Panc1 (cell line): Measurements from ENCODE around the gene AMBP. TPM values are rescaled to one million over a fixed set of nuclear protein-coding genes. Genes with fewer than 3 reads are reported as not detected.

Experiments used
- ATAC-seq: fragments of 200-7000 bp; cut with Tn5 transposase; 2 replicates; pipeline ENCODE4 v1.9.1; 2020; ENCODE audit warnings: mild to moderate bottlenecking, moderate library complexity
- BruUV-seq: library from RNA; stranded (reverse); fragments of 400-500 nt; replicated peaks from 2 replicates; lab custom pipeline; 2021; lab: Mats Ljungman, UMichigan
- CTCF ChIA-PET: fragments of 300-600 bp; sonication (Branson Sonifier 250); formaldehyde crosslinking; loops from one replicate; lab custom pipeline; 2022; ENCODE audit warnings: antibody characterized with exemption; lab: Charles Lee
- POLR2A ChIA-PET: fragments of 300-600 bp; sonication (Branson Sonifier 250); formaldehyde crosslinking; loops from one replicate; lab custom pipeline; 2022; ENCODE audit warnings: antibody characterized with exemption; lab: Charles Lee
- DNase-seq: peaks from one replicate; pipeline ENCODE4 v3.0.0-alpha.2; 2010; ENCODE audit warnings: low read depth, low spot score
- H3K27ac ChIP-seq: 2 replicates; pipeline ENCODE4 v1.5.1; 2011; ENCODE audit warnings: mild to moderate bottlenecking, low read length, inconsistent platforms
- H3K27me3 ChIP-seq: fragments of 200-500 bp; sonication (Bioruptor generic); 2 replicates; pipeline ENCODE4 v1.6.0; 2014; ENCODE audit warnings: low read length, inconsistent platforms; ENCODE audit not compliant: control insufficient read depth, insufficient read depth
- H3K36me3 ChIP-seq: fragments of 200-500 bp; sonication (Bioruptor generic); 2 replicates; pipeline ENCODE4 v1.5.1; 2014; ENCODE audit warnings: inconsistent platforms, mild to moderate bottlenecking, low read length, moderate library complexity; ENCODE audit not compliant: control insufficient read depth, insufficient read depth
- H3K4me1 ChIP-seq: 2 replicates; pipeline ENCODE4 v1.5.1; 2011; ENCODE audit warnings: inconsistent platforms, mild to moderate bottlenecking, low read length, moderate library complexity; ENCODE audit not compliant: control insufficient read depth, insufficient read depth
- H3K4me3 ChIP-seq, 2 experiments: 2 replicates each; pipeline ENCODE4 v1.5.1; 2011 to 2012; ENCODE audit warnings: low read depth in 2 of 2, low read length in 2 of 2, mild to moderate bottlenecking in 2 of 2, inconsistent platforms in 1 of 2, moderate library complexity in 1 of 2
- H3K9me3 ChIP-seq: fragments of 200-500 bp; sonication (Bioruptor generic); 2 replicates; pipeline ENCODE4 v1.5.1; 2014; ENCODE audit warnings: low read depth, mild to moderate bottlenecking, inconsistent platforms, low read length, moderate library complexity; ENCODE audit not compliant: control insufficient read depth, insufficient read depth
- POLR2AphosphoS5 ChIP-seq: IDR thresholded peaks from 2 replicates; pipeline ENCODE4 v1.6.1; 2012; ENCODE audit warnings: mild to moderate bottlenecking, low read depth, low read length, moderate library complexity
- SIN3A ChIP-seq: IDR thresholded peaks from 2 replicates; pipeline ENCODE4 v1.6.1; 2012; ENCODE audit warnings: low read depth, mild to moderate bottlenecking, low read length, moderate library complexity, borderline replicate concordance; ENCODE audit not compliant: insufficient read depth
- TCF7L2 ChIP-seq: IDR thresholded peaks from 2 replicates; pipeline ENCODE4 v1.6.1; 2011; ENCODE audit warnings: mild to moderate bottlenecking, low read depth, low read length, inconsistent platforms
- in situ Hi-C: cut with HindIII; loops from 2 replicates; pipeline ENCODE4 v1.10.0; 2016; ENCODE audit warnings: low sequenced_read_pairs, low pct_unique_long_range_greater_than_20kb
- intact Hi-C: fragments of 100-400 bp; cut with micrococcal nuclease; formaldehyde crosslinking; loops from one replicate; pipeline ENCODE4 v1.10.0; 2022; ENCODE audit not compliant: unreplicated experiment
- total RNA-seq: library from RNA; stranded (reverse); gene quantifications from one replicate; pipeline ENCODE4 v1.2.1, GENCODE V29; 2021; ENCODE audit not compliant: unreplicated experiment
- TF ChIP-seq, protein P1 (sequence below), 2 experiments: IDR thresholded peaks; 2 replicates each; pipeline ENCODE4 v1.6.1; 2011 to 2012; ENCODE audit warnings: low read depth in 2 of 2, control low read depth in 1 of 2, low read length in 1 of 2, mild to moderate bottlenecking in 1 of 2, moderate library complexity in 1 of 2; ENCODE audit not compliant: insufficient read depth in 1 of 2
- TF ChIP-seq, protein P2 (sequence below): fragments of 450-650 bp; IDR thresholded peaks from 2 replicates; pipeline ENCODE4 v1.5.1; 2017; ENCODE audit warnings: mild to moderate bottlenecking

AMBP gene
- total RNA-seq, 1 experiment from 2014 or later: 1.7 TPM

GRCh38 chr9:114031948-114032840 lies 45.9 kb downstream of the AMBP start:
- CTCF ChIA-PET: no interaction called here

DNA sequence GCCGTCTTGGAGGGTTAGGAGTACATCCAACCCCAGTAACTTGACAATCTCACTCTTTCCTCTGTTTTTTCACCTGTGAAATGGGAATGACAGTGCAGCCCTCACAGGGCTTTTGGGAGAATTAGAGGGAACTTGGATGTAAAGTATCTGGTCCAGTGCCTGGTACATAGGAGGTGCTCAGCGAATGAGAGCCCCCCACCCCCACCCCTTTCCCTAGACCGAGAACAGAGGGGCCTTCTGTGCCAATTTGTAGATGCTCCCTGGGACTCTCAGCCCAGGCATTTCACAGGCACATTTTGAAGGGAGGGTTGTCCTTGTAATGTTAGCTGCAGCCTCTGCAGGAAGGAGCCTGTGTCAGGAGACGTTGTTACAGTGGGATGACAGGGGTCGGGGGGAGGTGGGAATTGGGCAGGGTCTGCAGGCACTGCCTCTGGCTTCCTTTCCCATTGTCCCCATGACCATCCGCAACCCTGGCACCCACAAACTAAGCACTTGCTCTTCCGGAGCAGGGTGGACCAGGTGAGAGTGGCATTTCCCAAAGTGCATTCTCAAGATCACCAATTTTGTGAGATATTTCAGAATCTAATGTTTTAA lies 47.0 kb downstream of the AMBP start:
- no peak for ATAC-seq
- intact Hi-C loops (loop anchor here (5.0 to 10.0 kb wide), 2 partner anchors 154 to 216 kb away; partner anchors contain the start of gene ZNF618), in situ Hi-C loops (no loop called here)
- POLR2A ChIA-PET: no interaction called here
- TF ChIP-seq, protein P1, sequence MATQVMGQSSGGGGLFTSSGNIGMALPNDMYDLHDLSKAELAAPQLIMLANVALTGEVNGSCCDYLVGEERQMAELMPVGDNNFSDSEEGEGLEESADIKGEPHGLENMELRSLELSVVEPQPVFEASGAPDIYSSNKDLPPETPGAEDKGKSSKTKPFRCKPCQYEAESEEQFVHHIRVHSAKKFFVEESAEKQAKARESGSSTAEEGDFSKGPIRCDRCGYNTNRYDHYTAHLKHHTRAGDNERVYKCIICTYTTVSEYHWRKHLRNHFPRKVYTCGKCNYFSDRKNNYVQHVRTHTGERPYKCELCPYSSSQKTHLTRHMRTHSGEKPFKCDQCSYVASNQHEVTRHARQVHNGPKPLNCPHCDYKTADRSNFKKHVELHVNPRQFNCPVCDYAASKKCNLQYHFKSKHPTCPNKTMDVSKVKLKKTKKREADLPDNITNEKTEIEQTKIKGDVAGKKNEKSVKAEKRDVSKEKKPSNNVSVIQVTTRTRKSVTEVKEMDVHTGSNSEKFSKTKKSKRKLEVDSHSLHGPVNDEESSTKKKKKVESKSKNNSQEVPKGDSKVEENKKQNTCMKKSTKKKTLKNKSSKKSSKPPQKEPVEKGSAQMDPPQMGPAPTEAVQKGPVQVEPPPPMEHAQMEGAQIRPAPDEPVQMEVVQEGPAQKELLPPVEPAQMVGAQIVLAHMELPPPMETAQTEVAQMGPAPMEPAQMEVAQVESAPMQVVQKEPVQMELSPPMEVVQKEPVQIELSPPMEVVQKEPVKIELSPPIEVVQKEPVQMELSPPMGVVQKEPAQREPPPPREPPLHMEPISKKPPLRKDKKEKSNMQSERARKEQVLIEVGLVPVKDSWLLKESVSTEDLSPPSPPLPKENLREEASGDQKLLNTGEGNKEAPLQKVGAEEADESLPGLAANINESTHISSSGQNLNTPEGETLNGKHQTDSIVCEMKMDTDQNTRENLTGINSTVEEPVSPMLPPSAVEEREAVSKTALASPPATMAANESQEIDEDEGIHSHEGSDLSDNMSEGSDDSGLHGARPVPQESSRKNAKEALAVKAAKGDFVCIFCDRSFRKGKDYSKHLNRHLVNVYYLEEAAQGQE (IDR thresholded peaks at IDR 0.05; ENCODE audit: insufficient read depth in 1 of 2, low read depth in 2 of 2, low read length in 1 of 2): no peak
- TF ChIP-seq, protein P2, sequence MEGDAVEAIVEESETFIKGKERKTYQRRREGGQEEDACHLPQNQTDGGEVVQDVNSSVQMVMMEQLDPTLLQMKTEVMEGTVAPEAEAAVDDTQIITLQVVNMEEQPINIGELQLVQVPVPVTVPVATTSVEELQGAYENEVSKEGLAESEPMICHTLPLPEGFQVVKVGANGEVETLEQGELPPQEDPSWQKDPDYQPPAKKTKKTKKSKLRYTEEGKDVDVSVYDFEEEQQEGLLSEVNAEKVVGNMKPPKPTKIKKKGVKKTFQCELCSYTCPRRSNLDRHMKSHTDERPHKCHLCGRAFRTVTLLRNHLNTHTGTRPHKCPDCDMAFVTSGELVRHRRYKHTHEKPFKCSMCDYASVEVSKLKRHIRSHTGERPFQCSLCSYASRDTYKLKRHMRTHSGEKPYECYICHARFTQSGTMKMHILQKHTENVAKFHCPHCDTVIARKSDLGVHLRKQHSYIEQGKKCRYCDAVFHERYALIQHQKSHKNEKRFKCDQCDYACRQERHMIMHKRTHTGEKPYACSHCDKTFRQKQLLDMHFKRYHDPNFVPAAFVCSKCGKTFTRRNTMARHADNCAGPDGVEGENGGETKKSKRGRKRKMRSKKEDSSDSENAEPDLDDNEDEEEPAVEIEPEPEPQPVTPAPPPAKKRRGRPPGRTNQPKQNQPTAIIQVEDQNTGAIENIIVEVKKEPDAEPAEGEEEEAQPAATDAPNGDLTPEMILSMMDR: no peak
- TF ChIP-seq SIN3A: no peak
- TF ChIP-seq POLR2AphosphoS5: no peak
- TF ChIP-seq TCF7L2: no peak
- Histone ChIP-seq H3K4me3 (no peak overlapping the region), H3K27ac (no peak overlapping the region), H3K36me3 (no peaks in the 10 kb centered on the region), H3K9me3 (no peaks in the 10 kb centered on the region), H3K4me1 (no peaks in the 10 kb centered on the region), H3K27me3 (no peaks in the 10 kb centered on the region)
- BruUV-seq: no TSS peak
- CTCF ChIA-PET: no interaction called here
- DNase-seq: no peak

More at GRCh38 chr9:114031948-114032840, 45.9 kb downstream of the AMBP start:
- no peaks in the 10 kb centered on the region for H3K4me1 ChIP-seq
- intact Hi-C loops (loop anchor here (5.0 to 10.0 kb wide), 2 partner anchors 155 to 217 kb away; partner anchors contain the start of gene ZNF618), in situ Hi-C loops (no loop called here)
- H3K36me3 ChIP-seq: no peaks in the 10 kb centered on the region
- no TSS peak for BruUV-seq
- ATAC-seq (no peak), DNase-seq (no peak)
- POLR2A ChIA-PET: no interaction called here
- H3K27me3 ChIP-seq: no peaks in the 10 kb centered on the region
- no peak overlapping the region for H3K27ac ChIP-seq
- H3K9me3 ChIP-seq: no peaks in the 10 kb centered on the region
- no peak overlapping the region for H3K4me3 ChIP-seq
- TF ChIP-seq, protein P1 (IDR thresholded peaks at IDR 0.05; ENCODE audit: insufficient read depth in 1 of 2, low read depth in 2 of 2, low read length in 1 of 2): no peak
- TF ChIP-seq POLR2AphosphoS5 (no peak), TCF7L2 (no peak), SIN3A (no peak)
- TF ChIP-seq, protein P2: no peak
